Adrenal gland (tissue), 12 donors: ENCODE measurements around the gene C3. TPM values are rescaled to one million over a fixed set of nuclear protein-coding genes. Genes with fewer than 3 reads are reported as not detected.

Experiments
- DNase-seq, 7 donors: peaks; one replicate each; pipeline ENCODE4 v3.0.0-alpha.2; 2019 to 2020
- H3K27ac ChIP-seq, 5 donors: fragments of 200-600 bp; sonication (generic) in 4 of 5; 1 replicate in 3 of 5; 2 replicates in 2 of 5; pipeline versions ENCODE4 v1.5.1 to v1.8.0; 2016 to 2020; ENCODE audit warnings: mild to moderate bottlenecking in 1 of 5
- H3K27me3 ChIP-seq: fragments of 200-600 bp; 2 replicates; pipeline ENCODE4 v1.8.0; 2021
- H3K36me3 ChIP-seq, 2 donors: fragments of 200-600 bp; replicated peaks in 1 of 2; 1 replicate in 1 of 2; 2 replicates in 1 of 2; pipeline versions ENCODE4 v1.5.1 to v1.8.0; 2018 to 2022
- H3K4me1 ChIP-seq, 2 donors: fragments of 200-600 bp; replicated peaks in 1 of 2; 1 replicate in 1 of 2; 2 replicates in 1 of 2; pipeline versions ENCODE4 v1.5.1 to v1.8.0; 2018 to 2021
- H3K4me3 ChIP-seq, 4 donors: fragments of 200-600 bp; sonication (generic) in 3 of 4; one replicate each; pipeline ENCODE4 v1.5.1; 2016 to 2018
- H3K9me3 ChIP-seq, 3 donors: fragments of 200-600 bp; sonication (generic) in 1 of 3; replicated peaks in 1 of 3; 1 replicate in 2 of 3; 2 replicates in 1 of 3; pipeline versions ENCODE4 v1.5.1 to v1.8.0; 2016 to 2021
- CTCF ChIP-seq, 6 experiments: fragments of 450-650 bp in 4 of 6; fragments of 200-600 bp in 2 of 6; sonication (generic) in 1 of 6; IDR thresholded peaks; 1 replicate in 5 of 6; 2 replicates in 1 of 6; pipeline versions ENCODE4 v1.5.1 to v1.8.0; 2016 to 2021; ENCODE audit warnings: antibody characterized with exemption in 6 of 6, mild to moderate bottlenecking in 2 of 6, moderate library complexity in 1 of 6
- POLR2A ChIP-seq, 2 donors: fragments of 450-650 bp; IDR thresholded peaks; one replicate each; pipeline ENCODE4 v1.6.1; 2017; ENCODE audit warnings: antibody characterized with exemption in 2 of 2, mild to moderate bottlenecking in 2 of 2, moderate library complexity in 1 of 2
- WGBS, 4 donors: extraction: QIAGEN DNeasy Blood & Tissue Kit in 2 of 4; methylation state at CpG; one replicate each; pipeline versions ENCODE4 v1.1.5 to v1.1.7; 2013 to 2017; 5-methylcytosine and 5-hydroxymethylcytosine counted together
- intact Hi-C, 2 donors: fragments of 100-400 bp; cut with DNase I; formaldehyde crosslinking; loops; one replicate each; pipeline versions ENCODE4 v1.14.1 to v1.15.0; 2022 to 2023
- polyA plus RNA-seq, 3 donors: library from polyadenylated mRNA; stranded (reverse); fragments of 200-250 nt in 2 of 3; fragments of 350-450 nt in 1 of 3; fragmentation: Illumina TruSeq in 1 of 3; extraction: RNeasy Lipid Tissue Mini Kit (QIAGEN cat#74804) in 1 of 3; gene quantifications; one replicate each; pipeline ENCODE4 v1.2.3, GENCODE V29; 2013 to 2014
- total RNA-seq, 9 donors: library from RNA; depleted of rRNA in 4 of 9; stranded (reverse); fragments of >200 nt in 4 of 9; fragments of 120-200 nt in 1 of 9; fragmentation: NEBNext Ultra II Directional in 1 of 9; extraction: Animal tissue kit (Norgen Biotek cat#: 25700) in 1 of 9; gene quantifications; one replicate each; pipeline versions ENCODE4 v1.1.0 to v1.2.4, GENCODE V29; 2013 to 2023
- donor health status: healthy with polysubstance abuse.
- donor health status: Bipolar disorder and iron deficiency.
- donor health status: DM: yes; HTN: yes; CAD: no.
- donor health status: DM: no; HTN: no; CAD: no.
- donor health status: DM: no; HTN: no; CAD: no.
- donor health status: DM: yes; HTN: yes; CAD: no.

The C3 gene
- total and polyA plus RNA-seq, 12 donors, result 2.4 to 5,179 (median 2,192) TPM

- TF ChIP-seq POLR2A (IDR thresholded peaks at IDR 0.05) (no peak), CTCF (IDR thresholded peaks at IDR 0.05) (no peak)
- no peaks in the 10 kb centered on the region for H3K27me3 ChIP-seq
- H3K9me3 ChIP-seq, result no peaks in the 10 kb centered on the region
- intact Hi-C loops, result no loop called here
- DNase-seq, result no peak
- 77 to 91% (median 88%) methylated on average over 11 of the region's 11 CpGs for WGBS, 4 donors
- H3K4me1 ChIP-seq, result peaks cover 0 to 4% of the 10 kb centered on the region in 2 donors
- H3K27ac ChIP-seq, result no peak overlapping the region
- H3K36me3 ChIP-seq, result peaks cover 0 to 44% of the 10 kb centered on the region in 2 donors
- H3K4me3 ChIP-seq, result no peak overlapping the region
These were observed 5.5 kb downstream of the C3 start for GRCh38 chr19:6714749-6715555.

- intact Hi-C loops, result no loop called here
- H3K9me3 ChIP-seq, result no peaks in the 10 kb centered on the region
- TF ChIP-seq CTCF (IDR thresholded peaks at IDR 0.05) (no peak), POLR2A (IDR thresholded peaks at IDR 0.05) (no peak)
- WGBS, 4 donors, result 68 to 77% (median 73%) methylated on average over 18 to 24 of the region's 24 CpGs
- no peaks in the 10 kb centered on the region for H3K4me1 ChIP-seq
- no peak overlapping the region for H3K27ac ChIP-seq
- no peak for DNase-seq
- no peaks in the 10 kb centered on the region for H3K27me3 ChIP-seq
- peaks cover 0 to 44% of the 10 kb centered on the region in 2 donors for H3K36me3 ChIP-seq
- H3K4me3 ChIP-seq, result no peak overlapping the region
These were observed 6.4 kb downstream of the C3 start for GRCh38 chr19:6713773-6714692.

GRCh38 chr19:6712692-6713670 is 7.5 kb downstream of the C3 start:
- no peak for TF ChIP-seq POLR2A (IDR thresholded peaks at IDR 0.05)
- no peak for TF ChIP-seq CTCF (IDR thresholded peaks at IDR 0.05)
- no peak overlapping the region for H3K4me3 ChIP-seq
- H3K27me3 ChIP-seq, result no peaks in the 10 kb centered on the region
- H3K4me1 ChIP-seq, result no peaks in the 10 kb centered on the region
- no peak overlapping the region for H3K27ac ChIP-seq
- H3K36me3 ChIP-seq, result peaks cover 0 to 41% of the 10 kb centered on the region in 2 donors
- no peak for DNase-seq
- 90 to 95% (median 91%) methylated on average over 19 to 20 of the region's 20 CpGs for WGBS, 4 donors
- intact Hi-C loops, result no loop called here
- no peaks in the 10 kb centered on the region for H3K9me3 ChIP-seq
